Fibroblast of pulmonary artery (primary cell): ENCODE data around the gene POU1F1.

ENCODE experiments used
- DNase-seq: peaks from one replicate; pipeline ENCODE4 v3.0.0-alpha.2; 2010; ENCODE audit warnings: low read depth
- H3K4me3 ChIP-seq: replicated peaks from 2 replicates; pipeline ENCODE4 v1.5.1; 2011; ENCODE audit warnings: low read depth, mild to moderate bottlenecking, control low read depth, low read length, moderate library complexity
- TF ChIP-seq, protein P1 (sequence below): IDR thresholded peaks from 2 replicates; pipeline ENCODE4 v1.5.1; 2011; ENCODE audit warnings: mild to moderate bottlenecking, control low read depth, low read length, inconsistent platforms; ENCODE audit errors: missing control alignments

Gene POU1F1

GRCh38 chr3:87233805-87234204, 42.6 kb downstream of the POU1F1 start:
- DNase-seq, result no peak
- TF ChIP-seq, protein P1, sequence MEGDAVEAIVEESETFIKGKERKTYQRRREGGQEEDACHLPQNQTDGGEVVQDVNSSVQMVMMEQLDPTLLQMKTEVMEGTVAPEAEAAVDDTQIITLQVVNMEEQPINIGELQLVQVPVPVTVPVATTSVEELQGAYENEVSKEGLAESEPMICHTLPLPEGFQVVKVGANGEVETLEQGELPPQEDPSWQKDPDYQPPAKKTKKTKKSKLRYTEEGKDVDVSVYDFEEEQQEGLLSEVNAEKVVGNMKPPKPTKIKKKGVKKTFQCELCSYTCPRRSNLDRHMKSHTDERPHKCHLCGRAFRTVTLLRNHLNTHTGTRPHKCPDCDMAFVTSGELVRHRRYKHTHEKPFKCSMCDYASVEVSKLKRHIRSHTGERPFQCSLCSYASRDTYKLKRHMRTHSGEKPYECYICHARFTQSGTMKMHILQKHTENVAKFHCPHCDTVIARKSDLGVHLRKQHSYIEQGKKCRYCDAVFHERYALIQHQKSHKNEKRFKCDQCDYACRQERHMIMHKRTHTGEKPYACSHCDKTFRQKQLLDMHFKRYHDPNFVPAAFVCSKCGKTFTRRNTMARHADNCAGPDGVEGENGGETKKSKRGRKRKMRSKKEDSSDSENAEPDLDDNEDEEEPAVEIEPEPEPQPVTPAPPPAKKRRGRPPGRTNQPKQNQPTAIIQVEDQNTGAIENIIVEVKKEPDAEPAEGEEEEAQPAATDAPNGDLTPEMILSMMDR, result no peak
- H3K4me3 ChIP-seq, result no peak overlapping the region

DNA sequence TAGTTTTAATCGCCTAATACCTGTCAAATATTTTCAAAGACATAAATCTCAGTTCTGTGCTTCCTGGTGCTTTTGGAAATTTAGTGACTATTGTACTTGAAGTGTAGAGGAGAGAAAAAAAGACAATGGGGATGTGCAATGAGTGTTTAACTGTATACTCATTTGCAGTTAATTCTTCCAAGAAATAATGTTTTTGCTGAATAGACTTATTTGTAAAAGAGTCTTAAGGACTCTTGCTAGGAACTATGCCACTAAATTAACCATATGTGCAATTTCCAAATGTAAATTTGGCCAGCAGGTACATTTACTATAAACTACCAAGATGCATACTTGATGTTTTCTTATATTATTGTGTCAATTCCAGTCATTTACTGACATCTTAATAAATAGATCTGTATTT, 47.3 kb downstream of the POU1F1 start:
- DNase-seq, result no peak
- TF ChIP-seq, protein P1, result no peak
- H3K4me3 ChIP-seq, result no peak overlapping the region

DNA sequence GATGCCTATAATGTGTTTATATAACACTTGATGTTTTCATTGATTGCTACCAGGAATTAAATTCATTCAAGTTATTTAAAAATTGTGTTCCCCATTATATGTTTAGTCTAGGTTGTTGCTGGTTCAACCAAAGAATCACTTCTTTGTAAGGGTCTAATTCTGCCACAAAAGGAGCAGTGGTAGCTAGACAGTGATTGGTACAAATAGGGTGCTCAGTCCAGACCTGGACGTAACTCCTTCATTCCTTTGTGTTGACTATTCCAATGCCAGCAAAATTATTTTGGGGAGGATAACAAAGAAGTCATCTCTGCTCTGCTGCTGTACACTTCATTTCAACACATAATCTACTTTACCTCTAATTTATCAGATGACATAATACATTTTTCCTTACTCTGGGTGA, 48.1 kb downstream of the POU1F1 start:
- TF ChIP-seq, protein P1, result no peak
- DNase-seq, result peak; percentile 44
- H3K4me3 ChIP-seq, result peak overlapping the region; percentile 95

DNA sequence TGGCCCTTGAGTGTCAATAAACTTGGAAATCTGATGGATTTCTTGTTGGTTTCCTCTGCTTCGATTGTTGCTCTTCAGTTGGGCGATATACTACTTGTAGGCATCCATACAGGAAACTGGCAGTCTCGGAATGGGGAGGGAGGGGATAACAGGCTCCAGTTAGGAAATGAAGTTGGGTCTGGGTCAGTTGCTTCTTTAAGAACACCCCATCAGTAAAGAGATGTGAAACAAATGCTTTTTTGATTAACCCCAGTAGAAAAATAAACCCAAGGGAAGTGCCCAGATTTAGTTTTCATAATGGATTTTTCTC, 48.6 kb downstream of the POU1F1 start:
- TF ChIP-seq, protein P1, result no peak
- DNase-seq, result peak; percentile 6
- H3K4me3 ChIP-seq, result peak overlapping the region; percentile 95

GRCh38 chr3:87227104-87227834, 49.1 kb downstream of the POU1F1 start, which contains the start of gene CHMP2B:
TSS of gene CHMP2B (plus strand) at chr3:87227309. CDS start at chr3:87227523, 214 bp downstream.
- TF ChIP-seq, protein P1, result no peak
- H3K4me3 ChIP-seq, result peak within 1 kb of the TSS; percentile 95
- peak; percentile 94 for DNase-seq

DNA sequence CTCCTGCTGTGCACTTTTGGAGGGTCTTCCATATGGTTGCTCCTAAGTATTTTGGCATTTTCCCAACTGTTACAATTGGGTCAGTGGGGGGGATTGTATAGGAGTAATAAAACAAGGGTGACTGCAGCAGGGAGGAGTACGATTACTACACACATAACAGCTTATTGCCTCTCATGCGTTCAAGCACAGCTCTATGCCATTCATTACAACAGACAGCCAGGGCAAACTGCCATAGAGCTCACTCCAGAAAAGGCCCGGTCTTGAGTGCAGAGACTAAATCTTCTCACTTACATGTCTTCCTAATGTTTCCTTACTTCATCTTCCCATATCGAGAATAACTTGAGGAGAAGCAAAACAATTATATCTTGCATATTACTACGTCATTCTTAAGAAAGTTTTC, 50.7 kb downstream of the POU1F1 start:
- no peak overlapping the region for H3K4me3 ChIP-seq
- TF ChIP-seq, protein P1, result no peak
- DNase-seq, result peak; percentile 15

GRCh38 chr3:87219611-87220010, 56.8 kb downstream of the POU1F1 start:
- no peak overlapping the region for H3K4me3 ChIP-seq
- DNase-seq, result peak; percentile 32
- TF ChIP-seq, protein P1, result no peak
